ENCODE measurements around the gene SIPA1L3.

The SIPA1L3 gene

GRCh38 chr19:38207543-38207942 is 300.5 kb downstream of the SIPA1L3 start (continued):
- TF ChIP-seq ZBTB21 (tag by site-specific recombination; IDR thresholded peaks at IDR 0.05): no peak
- TF ChIP-seq ZNF121 (tag by site-specific recombination; IDR thresholded peaks at IDR 0.05): no peak
- TF ChIP-seq GLI2 (tag by site-specific recombination; IDR thresholded peaks at IDR 0.05; ENCODE audit: borderline replicate concordance, low read depth): no peak
- no peak for TF ChIP-seq GFI1B (tag by site-specific recombination; IDR thresholded peaks at IDR 0.05)
- peak; percentile 43; the same call in 1 of the 2 replicates for TF ChIP-seq KLF9 (tag by site-specific recombination; IDR thresholded peaks at IDR 0.05; ENCODE audit: low read depth)
- no peak for TF ChIP-seq ZBTB10 (tag by site-specific recombination; IDR thresholded peaks at IDR 0.05)
- TF ChIP-seq PBX3 (CRISPR knock-in tag; IDR thresholded peaks at IDR 0.05): no peak
- TF ChIP-seq ZNF341 (tag by site-specific recombination; IDR thresholded peaks at IDR 0.05; ENCODE audit: low read depth): no peak
- TF ChIP-seq ZNF645 (tag by site-specific recombination; IDR thresholded peaks at IDR 0.05): no peak
- TF ChIP-seq ZNF580 (tag by site-specific recombination; IDR thresholded peaks at IDR 0.05): no peak
- TF ChIP-seq ZNF362 (tag by site-specific recombination; IDR thresholded peaks at IDR 0.05): no peak
- no peak for TF ChIP-seq ZNF768 (tag by site-specific recombination; IDR thresholded peaks at IDR 0.05)
- TF ChIP-seq HOXC10 (CRISPR knock-in tag; IDR thresholded peaks at IDR 0.05): no peak
- TF ChIP-seq ZNF837 (tag by site-specific recombination; IDR thresholded peaks at IDR 0.05): no peak
- TF ChIP-seq ZBTB7A (tag by site-specific recombination; IDR thresholded peaks at IDR 0.05; ENCODE audit: low read depth): no peak
- TF ChIP-seq EGR2 (tag by site-specific recombination; IDR thresholded peaks at IDR 0.05; ENCODE audit: low read depth): peak; percentile 91
- no peak for TF ChIP-seq ZNF514 (tag by site-specific recombination; IDR thresholded peaks at IDR 0.05)
- no peak for TF ChIP-seq ZNF148 (tag by site-specific recombination; IDR thresholded peaks at IDR 0.05; ENCODE audit: borderline replicate concordance)
- TF ChIP-seq ZNF623 (tag by site-specific recombination; IDR thresholded peaks at IDR 0.05): no peak
- no peak for TF ChIP-seq GLI4 (tag by site-specific recombination; IDR thresholded peaks at IDR 0.05)
- peak; percentile 45; the same call in 1 of the 2 replicates for TF ChIP-seq SP7 (tag by site-specific recombination; IDR thresholded peaks at IDR 0.05)
- no peak for TF ChIP-seq ZNF19 (tag by site-specific recombination; IDR thresholded peaks at IDR 0.05; ENCODE audit: low read depth)
- no peak for TF ChIP-seq ZSCAN30 (tag by site-specific recombination; IDR thresholded peaks at IDR 0.05)
- no peak for TF ChIP-seq ZNF324 (tag by site-specific recombination; IDR thresholded peaks at IDR 0.05)
- no peak for TF ChIP-seq ZNF621 (tag by site-specific recombination; IDR thresholded peaks at IDR 0.05)
- no peak for TF ChIP-seq ZNF548 (tag by site-specific recombination; IDR thresholded peaks at IDR 0.05)
- no peak for TF ChIP-seq ZNF510 (tag by site-specific recombination; IDR thresholded peaks at IDR 0.05; ENCODE audit: insufficient replicate concordance)
- TF ChIP-seq FEZF1 (tag by site-specific recombination; IDR thresholded peaks at IDR 0.05): no peak
- no peak for TF ChIP-seq ZFP69B (tag by site-specific recombination; IDR thresholded peaks at IDR 0.05)
- TF ChIP-seq ZNF114 (tag by site-specific recombination; IDR thresholded peaks at IDR 0.05): no peak
- no peak for TF ChIP-seq ZNF624 (tag by site-specific recombination; IDR thresholded peaks at IDR 0.05)
- no peak for TF ChIP-seq ZNF239 (tag by site-specific recombination; IDR thresholded peaks at IDR 0.05)
- TF ChIP-seq ZNF221 (tag by site-specific recombination; IDR thresholded peaks at IDR 0.05; ENCODE audit: borderline replicate concordance): no peak
